ENCODE results near the gene ADRA2C. TPM values are rescaled to one million over a fixed set of nuclear protein-coding genes. Genes with fewer than 3 reads are reported as not detected.
A peak's percentile ranks its signal among the peaks of the same experiment; 100 is the strongest.

The ADRA2C gene
- total and polyA plus RNA-seq, 2 of the 13 experiments (the other 11 are each of a cell fraction or from before 2014, with no cell fraction given), result 15.4 to 69.7 TPM

- TF ChIP-seq HMGXB3 (CRISPR knock-in tag; IDR thresholded peaks at IDR 0.05; ENCODE audit: borderline replicate concordance) (no peak), HDAC6 (IDR thresholded peaks at IDR 0.05; ENCODE audit: low read depth, low read length) (no peak), ZBTB1 (CRISPR knock-in tag; IDR thresholded peaks at IDR 0.05; ENCODE audit: borderline replicate concordance) (no peak), ZNF460 (CRISPR knock-in tag; IDR thresholded peaks at IDR 0.05; ENCODE audit: borderline replicate concordance) (no peak), ZNF234 (CRISPR knock-in tag; conservative IDR thresholded peaks at IDR 0.05) (no peak), ESRRA (CRISPR knock-in tag; IDR thresholded peaks at IDR 0.05; ENCODE audit: low read depth) (no peak), ZNF264 (CRISPR knock-in tag; IDR thresholded peaks at IDR 0.05) (no peak)
These were observed 25.1 kb downstream of the ADRA2C start (continued) for GRCh38 chr4:3791256-3791655.

- no peak overlapping the region for H3K27ac ChIP-seq (ENCODE audit: extremely low read length, insufficient read depth, low read length)
- no peak overlapping the region for H3K4me2 ChIP-seq (ENCODE audit: low read depth, low read length)
- peaks cover 23% of the 10 kb centered on the region for H3K9me3 ChIP-seq (ENCODE audit: low read length)
- BruUV-seq (replicated peaks), result no TSS peak
- no peak overlapping the region for H2AFZ ChIP-seq (ENCODE audit: low read length)
- no peak overlapping the region for H3K4me3 ChIP-seq (replicated peaks in 1 of 3; ENCODE audit: insufficient read depth in 1 of 3, low read depth in 2 of 3, low read length in 3 of 3)
- H3K4me1 ChIP-seq (ENCODE audit: insufficient read depth, low read length), result peaks cover 28% of the 10 kb centered on the region
- WGBS (ENCODE audit: low lambda C conversion rate), result 0% methylated on average over 3 of the region's 13 CpGs
- CTCF ChIA-PET (ENCODE audit: low intra/inter-chr PET ratio, low total read pairs), result no interaction called here
- H3K79me2 ChIP-seq (ENCODE audit: insufficient read depth, low read length), result no peaks in the 10 kb centered on the region
- intact Hi-C loops (cut with micrococcal nuclease; ENCODE audit: unreplicated experiment), result no loop called here
- no peak overlapping the region for H3K9ac ChIP-seq (ENCODE audit: insufficient read depth, low read depth, low read length)
- POLR2A ChIA-PET, result interaction anchor here (0.6 to 1.5 kb wide), 6 partner anchors 8 to 44 kb away, joined by 3 to 6 read pairs (median 3); no protein-coding TSS in a partner anchor
- FAIRE-seq (no peak), ATAC-seq (peak; percentile 91), DNase-seq (ENCODE audit: low spot score) (peak; percentile 54)
- H4K20me1 ChIP-seq (ENCODE audit: insufficient read depth, low read length), result no peaks in the 10 kb centered on the region
- in situ Hi-C loops (cut with HindIII; ENCODE audit: extremely low pct_ligation_motif_present, low pct_unique_long_range_greater_than_20kb), result no loop called here
- H3K36me3 ChIP-seq (replicated peaks in 1 of 2; ENCODE audit: control insufficient read depth in 1 of 2, insufficient read depth in 2 of 2, low read length in 2 of 2), result no peaks in the 10 kb centered on the region
- peaks cover 6 to 11% of the 10 kb centered on the region in 2 experiments; a peak in 3 of 5 replicates for H3K27me3 ChIP-seq (ENCODE audit: control insufficient read depth in 1 of 2, insufficient read depth in 2 of 2, low read length in 2 of 2)
- peak; percentile 86; the same call in 1 of the 2 replicates for TF ChIP-seq ZBTB20 (CRISPR knock-in tag; IDR thresholded peaks at IDR 0.05; ENCODE audit: borderline replicate concordance, low read depth)
- peak; percentile 74 for TF ChIP-seq ZBTB7B (CRISPR knock-in tag; IDR thresholded peaks at IDR 0.05)
- TF ChIP-seq PHB2 (IDR thresholded peaks at IDR 0.05; ENCODE audit: partially characterized antibody), result no peak
- no peak for TF ChIP-seq ATF1 (CRISPR knock-in tag; IDR thresholded peaks at IDR 0.05)
- TF ChIP-seq ZNF670 (CRISPR knock-in tag; IDR thresholded peaks at IDR 0.05; ENCODE audit: borderline replicate concordance), result no peak
- TF ChIP-seq PATZ1 (CRISPR knock-in tag; IDR thresholded peaks at IDR 0.05), result peak; percentile 75
- TF ChIP-seq ELF4 (CRISPR knock-in tag; IDR thresholded peaks at IDR 0.05; ENCODE audit: borderline replicate concordance), result no peak
- TF ChIP-seq ATAD3A (CRISPR knock-in tag; IDR thresholded peaks at IDR 0.05), result peak; percentile 82; the same call in 1 of the 2 replicates
- no peak for TF ChIP-seq ZEB1 (IDR thresholded peaks at IDR 0.05; ENCODE audit: insufficient replicate concordance, low read depth)
- no peak for TF ChIP-seq PRPF4 (IDR thresholded peaks at IDR 0.05; ENCODE audit: low read depth, low read length, poor library complexity, severe bottlenecking)
- peak; percentile 97 for TF ChIP-seq ZNF343 (CRISPR knock-in tag; IDR thresholded peaks at IDR 0.05)
These were observed 25.8 kb downstream of the ADRA2C start for GRCh38 chr4:3791910-3792542.

All from HepG2 (cell line).